ENCODE results near the gene SDHB. TPM values are rescaled to one million over a fixed set of nuclear protein-coding genes. Genes with fewer than 3 reads are reported as not detected.

The SDHB gene
- total RNA-seq, 2 donors from 2014 or later: 105 to 134 TPM

DNA sequence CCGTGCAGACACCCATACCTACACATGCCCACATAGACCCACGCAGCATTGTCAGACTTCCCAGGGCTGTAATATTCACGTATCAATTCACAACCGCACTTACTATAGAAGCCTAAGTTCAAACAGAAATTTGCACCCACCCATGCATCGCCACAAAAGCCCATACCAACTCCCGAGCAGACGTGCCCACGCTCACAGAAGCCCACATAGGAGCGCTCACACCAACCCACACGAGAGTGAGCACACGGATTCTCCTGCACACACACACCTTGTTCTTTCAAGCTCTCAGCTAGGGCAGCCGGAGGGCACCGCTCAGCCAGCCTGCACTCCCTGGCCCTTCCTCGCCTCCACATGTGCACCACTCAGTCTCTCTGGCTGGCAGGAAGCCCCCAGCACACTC is 78.0 kb downstream of the SDHB start:
- Mint-ChIP-seq H3K9me3 (no peaks in the 10 kb centered on the region), H3K27ac (peak overlapping the region in 1 of 2 donors; percentile 44), H3K36me3 (no peaks in the 10 kb centered on the region)
- DNase-seq (ENCODE audit: low spot score in 2 of 2) (no peak), ATAC-seq (no peak)

DNA sequence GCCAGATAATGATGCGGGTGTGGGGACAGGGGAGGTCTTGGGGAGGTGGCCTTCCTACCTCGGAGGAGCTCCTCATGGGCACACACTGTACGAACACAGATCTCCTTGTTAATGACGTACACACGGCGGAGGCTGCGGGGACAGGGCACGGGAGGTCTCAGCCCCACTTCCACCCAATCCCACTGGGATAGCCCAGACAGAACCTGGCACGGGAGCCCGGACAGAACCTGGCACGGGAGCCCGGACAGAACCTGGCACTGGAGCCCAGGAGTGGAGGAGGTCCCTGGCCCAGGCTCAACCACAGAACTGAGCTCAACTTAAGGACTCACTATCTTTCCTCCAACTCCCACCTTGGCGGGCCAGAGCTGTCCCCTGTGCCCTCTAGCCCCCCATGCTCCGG is 78.6 kb downstream of the SDHB start:
- DNase-seq (ENCODE audit: low spot score in 2 of 2) (no peak), ATAC-seq (no peak)
- H3K27ac Mint-ChIP-seq: peak overlapping the region in 1 of 2 donors; percentile 44
- no peaks in the 10 kb centered on the region for H3K9me3 Mint-ChIP-seq
- H3K36me3 Mint-ChIP-seq: no peaks in the 10 kb centered on the region

DNA sequence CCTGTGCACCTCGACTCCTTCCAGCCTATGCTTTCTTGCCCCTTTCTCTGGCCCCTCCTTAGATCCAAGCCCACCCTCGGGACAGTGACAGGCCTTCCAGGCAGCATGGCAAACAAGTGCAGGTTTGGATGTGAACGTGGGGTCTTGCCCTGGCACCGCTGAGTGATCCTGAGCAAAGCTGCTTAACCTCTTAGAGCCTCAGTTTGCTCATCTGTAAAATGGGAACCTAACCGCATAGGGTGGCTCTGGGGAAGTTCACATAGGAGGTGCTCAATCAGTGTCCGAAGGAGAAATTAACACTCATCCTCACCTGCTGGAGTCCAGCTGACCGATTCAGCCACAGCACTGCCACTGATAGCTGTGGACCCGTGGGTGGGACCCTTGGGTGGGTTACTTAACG is 80.6 kb downstream of the SDHB start:
- no peak overlapping the region for H3K27ac Mint-ChIP-seq
- H3K9me3 Mint-ChIP-seq: no peaks in the 10 kb centered on the region
- no peaks in the 10 kb centered on the region for H3K36me3 Mint-ChIP-seq
- ATAC-seq (no peak), DNase-seq (ENCODE audit: low spot score in 2 of 2) (no peak)

DNA sequence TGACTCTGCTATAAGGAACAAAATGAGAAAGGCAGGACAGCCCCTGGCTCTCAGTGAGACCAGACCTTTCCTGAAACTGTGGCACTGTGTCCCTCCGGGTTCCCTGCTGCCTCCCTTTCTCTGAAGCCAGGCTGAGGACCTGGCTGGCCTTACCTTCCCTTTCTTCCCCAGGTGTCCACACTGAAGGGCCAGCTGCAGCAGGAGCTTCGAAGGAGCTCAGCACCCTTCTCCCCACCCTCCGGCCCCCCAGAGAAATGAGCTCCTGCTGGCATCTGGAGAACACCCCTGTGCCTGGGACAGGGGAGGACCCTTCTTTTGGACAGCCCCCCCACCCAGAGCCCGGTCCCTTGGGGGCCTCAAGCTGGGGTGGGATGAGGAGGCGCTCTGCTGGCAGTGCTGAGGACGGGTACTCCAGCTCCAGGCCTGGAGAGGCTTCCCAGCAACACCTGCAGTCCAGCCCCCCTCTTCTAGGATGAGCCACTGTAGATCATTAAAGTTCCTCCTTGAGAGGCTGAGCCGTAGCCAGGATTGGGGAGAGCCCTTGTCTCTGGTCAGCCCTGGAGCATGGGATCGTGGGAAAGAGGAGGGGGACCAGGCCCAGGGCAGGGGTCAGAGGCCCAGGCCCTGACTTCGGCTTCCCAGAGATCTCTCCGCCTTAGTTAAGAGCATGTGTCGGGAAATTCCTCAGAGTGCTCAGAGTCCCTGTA is 81.5 kb downstream of the SDHB start:
- DNase-seq (ENCODE audit: low spot score in 2 of 2): no peak
- Mint-ChIP-seq H3K36me3 (no peaks in the 10 kb centered on the region), H3K9me3 (no peaks in the 10 kb centered on the region), H3K27ac (peak overlapping the region in 1 of 2 donors; percentile 74)
- no peak for ATAC-seq

DNA sequence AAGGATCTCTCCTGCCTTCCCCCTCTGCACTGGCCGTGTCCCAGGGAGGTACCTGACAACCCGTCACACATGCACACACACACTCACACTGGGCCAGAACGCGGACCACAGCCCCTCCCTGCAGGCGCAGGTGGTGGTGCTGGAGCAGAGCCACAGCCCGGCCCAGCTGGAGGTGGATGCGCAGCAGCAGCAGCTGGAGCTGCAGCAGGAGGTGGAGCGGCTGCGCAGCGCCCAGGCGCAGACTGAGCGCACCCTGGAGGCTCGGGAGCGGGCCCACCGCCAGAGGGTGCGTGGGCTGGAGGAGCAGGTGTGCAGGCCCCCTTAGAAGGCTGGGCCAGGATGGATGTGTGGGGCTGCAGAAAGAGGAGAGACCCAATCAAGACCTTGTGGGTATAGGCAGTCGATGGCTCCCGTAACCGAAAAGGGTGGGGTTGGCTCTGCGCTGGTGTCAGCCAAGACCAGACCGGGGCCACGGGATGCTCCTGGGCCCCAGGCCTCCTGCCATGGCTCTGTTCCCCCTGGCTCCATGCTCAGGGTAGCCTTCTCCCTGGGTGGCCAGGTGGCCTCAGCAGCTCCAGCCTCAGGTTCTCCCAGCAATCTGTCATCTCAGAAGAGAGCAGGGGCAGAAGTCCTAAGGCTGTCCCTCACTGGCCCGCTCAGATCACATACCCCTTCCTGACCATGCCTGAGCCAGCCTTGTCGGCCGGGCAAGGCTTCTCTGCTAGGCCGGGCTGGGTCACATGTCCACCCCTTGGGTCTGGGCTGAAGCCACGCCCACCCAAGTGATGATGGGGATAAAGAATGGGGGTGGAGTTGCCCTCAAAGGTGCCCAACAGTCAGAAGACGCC is 82.3 kb downstream of the SDHB start:
- ATAC-seq: no peak
- no peak for DNase-seq (ENCODE audit: low spot score in 2 of 2)
- Mint-ChIP-seq H3K27ac (no peak overlapping the region), H3K36me3 (no peaks in the 10 kb centered on the region), H3K9me3 (no peaks in the 10 kb centered on the region)

DNA sequence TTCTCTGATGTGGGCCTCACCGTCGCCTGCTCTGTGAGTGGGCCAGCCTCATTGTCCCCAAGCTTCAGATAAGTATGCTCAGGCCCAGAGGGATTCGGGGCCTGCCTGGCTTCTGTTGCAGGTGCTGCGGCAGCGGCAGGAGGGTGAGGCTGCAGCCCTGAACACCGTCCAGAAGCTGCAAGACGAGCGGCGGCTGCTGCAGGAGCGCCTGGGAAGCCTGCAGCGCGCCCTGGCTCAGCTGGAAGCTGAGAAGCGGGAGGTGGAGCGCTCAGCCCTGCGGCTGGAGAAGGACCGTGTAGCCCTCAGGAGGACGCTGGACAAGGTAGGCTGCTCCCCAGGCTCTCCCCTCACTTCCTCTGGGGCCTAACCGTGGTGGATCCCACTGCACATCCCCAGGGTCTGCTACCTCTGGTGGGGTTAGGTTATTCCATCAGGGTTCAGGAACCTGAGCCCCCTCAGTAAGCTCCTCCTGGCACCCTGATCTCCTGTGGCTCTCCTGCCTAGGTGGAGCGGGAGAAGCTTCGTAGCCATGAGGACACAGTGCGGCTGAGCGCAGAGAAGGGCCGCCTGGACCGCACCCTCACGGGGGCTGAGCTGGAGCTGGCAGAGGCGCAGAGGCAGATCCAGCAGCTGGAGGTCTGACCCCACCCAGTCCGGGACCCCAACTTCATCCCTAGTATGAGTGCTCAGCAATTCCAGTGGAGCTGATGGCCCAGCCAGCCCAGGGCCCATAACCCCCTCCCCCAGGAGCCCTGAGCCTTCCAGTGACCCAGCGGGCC is 83.5 kb downstream of the SDHB start:
- ATAC-seq (no peak), DNase-seq (ENCODE audit: low spot score in 2 of 2) (no peak)
- Mint-ChIP-seq H3K9me3 (no peaks in the 10 kb centered on the region), H3K27ac (no peak overlapping the region), H3K36me3 (no peaks in the 10 kb centered on the region)

DNA sequence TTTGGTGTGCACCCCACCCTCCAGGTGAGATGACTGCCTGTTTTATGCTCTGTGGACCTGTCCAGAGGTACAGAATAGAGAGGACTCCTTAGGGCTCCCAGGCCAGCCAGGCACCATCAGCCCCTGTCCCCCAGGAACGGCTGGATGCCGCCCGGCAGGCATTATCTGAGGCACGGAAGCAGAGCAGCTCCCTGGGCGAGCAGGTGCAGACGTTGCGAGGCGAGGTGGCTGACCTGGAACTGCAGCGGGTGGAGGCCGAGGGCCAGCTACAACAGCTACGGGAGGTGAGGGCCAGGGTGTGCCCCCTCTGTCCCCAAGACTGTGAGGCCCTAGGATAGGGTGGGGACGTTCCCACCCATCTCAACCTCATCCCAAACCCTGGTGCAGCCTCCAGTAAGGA is 84.2 kb downstream of the SDHB start:
- ATAC-seq (no peak), DNase-seq (ENCODE audit: low spot score in 2 of 2) (no peak)
- H3K9me3 Mint-ChIP-seq: no peaks in the 10 kb centered on the region
- no peaks in the 10 kb centered on the region for H3K36me3 Mint-ChIP-seq
- no peak overlapping the region for H3K27ac Mint-ChIP-seq

DNA sequence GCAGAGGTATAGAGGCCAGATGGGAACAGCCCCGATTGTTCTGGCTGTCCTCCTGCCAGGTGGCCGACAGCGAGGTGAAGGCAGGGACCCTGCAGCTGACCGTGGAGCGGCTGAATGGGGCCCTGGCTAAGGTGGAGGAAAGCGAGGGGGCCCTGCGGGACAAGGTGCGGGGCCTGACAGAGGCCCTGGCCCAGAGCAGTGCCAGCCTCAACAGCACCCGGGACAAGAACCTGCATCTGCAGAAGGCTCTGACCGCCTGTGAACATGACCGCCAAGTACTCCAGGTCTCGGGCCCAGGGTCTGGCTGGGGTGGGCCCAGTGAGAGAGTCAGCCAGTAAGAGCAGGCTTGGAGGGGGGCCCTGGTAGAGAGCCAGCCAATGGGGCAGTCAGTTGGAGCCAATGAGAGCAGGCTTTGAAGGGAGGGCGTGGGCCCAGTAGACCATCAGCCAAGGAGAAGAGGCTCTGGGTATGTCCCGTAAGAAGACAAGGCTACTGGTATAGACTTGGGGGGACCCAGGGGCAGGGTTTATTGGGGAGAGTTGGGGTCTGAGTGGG is 84.7 kb downstream of the SDHB start:
- Mint-ChIP-seq H3K36me3 (no peaks in the 10 kb centered on the region), H3K9me3 (no peaks in the 10 kb centered on the region), H3K27ac (peak overlapping the region; percentile 15 to 79)
- DNase-seq (ENCODE audit: low spot score in 2 of 2) (no peak), ATAC-seq (no peak)

Other genes starting within 250 kb of the SDHB start
- 1,000 to 10,000 TPM; 1,082 to 1,722 TPM for gene RNU1-2, start 158.1 kb downstream of the SDHB start, total RNA-seq
- gene CROCC, start 132.1 kb downstream of the SDHB start, total RNA-seq: 10 to 100 TPM; 28.4 to 35.5 TPM
- gene MFAP2, start 73.4 kb downstream of the SDHB start, total RNA-seq: under 1 TPM in 1 of 2 donors, not detected in 1; 0.37 TPM
- 10 to 100 TPM; 13.9 to 24.7 TPM for gene ATP13A2, start 42.1 kb downstream of the SDHB start, total RNA-seq
- gene PADI2, start 65.4 kb upstream of the SDHB start, total RNA-seq: under 1 TPM; 0.11 to 0.12 TPM
- not detected for gene PADI1, start 151.1 kb upstream of the SDHB start, total RNA-seq
- gene PADI3, start 195.1 kb upstream of the SDHB start, total RNA-seq: not detected

Measured in activated naive CD4-positive, alpha-beta T cell treated with anti-CD3 and anti-CD28 coated beads, Interleukin-2, amount 50 U/mL, for 72 hours (primary cell).